Kidney glomerular epithelial cell (primary cell): ENCODE results near the gene EPHB1.

Experiments
- DNase-seq: peaks from one replicate; lab custom pipeline; 2025; lab: John Stamatoyannopoulos, UW

The EPHB1 gene

GRCh38 chr3:134809427-134810051 lies 14.5 kb downstream of the EPHB1 start:
- no peak for DNase-seq

GRCh38 chr3:134810052-134810435 lies 15.0 kb downstream of the EPHB1 start:
- DNase-seq = no peak

- DNase-seq = no peak
Observed at GRCh38 chr3:134810850-134811249, 15.8 kb downstream of the EPHB1 start.

- no peak for DNase-seq
Observed at GRCh38 chr3:134813618-134814017, 18.6 kb downstream of the EPHB1 start.

- no peak for DNase-seq
Observed at GRCh38 chr3:134815519-134815918, 20.5 kb downstream of the EPHB1 start.

- DNase-seq = no peak
Observed at GRCh38 chr3:134816623-134817022, 21.6 kb downstream of the EPHB1 start.

- DNase-seq = no peak
Observed at GRCh38 chr3:134817297-134817696, 22.2 kb downstream of the EPHB1 start.

GRCh38 chr3:134820994-134821393 lies 25.9 kb downstream of the EPHB1 start:
- no peak for DNase-seq

GRCh38 chr3:134822090-134822489 lies 27.0 kb downstream of the EPHB1 start:
- DNase-seq = no peak

GRCh38 chr3:134823679-134824078 lies 28.6 kb downstream of the EPHB1 start:
- no peak for DNase-seq

GRCh38 chr3:134824791-134825190 lies 29.7 kb downstream of the EPHB1 start:
- no peak for DNase-seq

- no peak for DNase-seq
Observed at GRCh38 chr3:134827213-134827612, 32.2 kb downstream of the EPHB1 start.

GRCh38 chr3:134829721-134830120 lies 34.7 kb downstream of the EPHB1 start:
- no peak for DNase-seq

- DNase-seq = no peak
Observed at GRCh38 chr3:134832585-134832984, 37.5 kb downstream of the EPHB1 start.

- no peak for DNase-seq
Observed at GRCh38 chr3:134833453-134834163, 38.5 kb downstream of the EPHB1 start.

GRCh38 chr3:134836921-134837320 lies 41.9 kb downstream of the EPHB1 start:
- DNase-seq = no peak

GRCh38 chr3:134838599-134838998 lies 43.5 kb downstream of the EPHB1 start:
- no peak for DNase-seq

- no peak for DNase-seq
Observed at GRCh38 chr3:134839422-134839821, 44.4 kb downstream of the EPHB1 start.

GRCh38 chr3:134839990-134840389 lies 44.9 kb downstream of the EPHB1 start:
- no peak for DNase-seq

GRCh38 chr3:134840459-134840858 lies 45.4 kb downstream of the EPHB1 start:
- no peak for DNase-seq

GRCh38 chr3:134846084-134846483 lies 51.0 kb downstream of the EPHB1 start:
- no peak for DNase-seq

- peak; percentile 96 for DNase-seq
Observed at GRCh38 chr3:134846911-134847317, 51.9 kb downstream of the EPHB1 start.

- DNase-seq = no peak
Observed at GRCh38 chr3:134847349-134847748, 52.3 kb downstream of the EPHB1 start.

- DNase-seq = no peak
Observed at GRCh38 chr3:134849561-134849960, 54.5 kb downstream of the EPHB1 start.
